D721Med (cell line): Measurements from ENCODE around the gene AP4M1.
A peak's percentile ranks its signal among the peaks of the same experiment; 100 is the strongest.
"Not testable (repeated sequence)": the region's sequence is repeated elsewhere in the genome, so short reads cannot be mapped to it uniquely, and the experiment has no call there.

Experiments used
- DNase-seq: peaks from one replicate; pipeline ENCODE4 v3.0.0; 2011; ENCODE audit warnings: low spot score; ENCODE audit not compliant: insufficient read length
- FAIRE-seq: peaks from 2 replicates; lab custom pipeline; 2011; peaks lifted over from hg19 to GRCh38; lab: Jason Lieb, UNC
- CTCF ChIP-seq: IDR thresholded peaks from 2 replicates; pipeline ENCODE4 v1.5.1; 2012; ENCODE audit warnings: mild to moderate bottlenecking, control low read depth; ENCODE audit not compliant: insufficient read depth; ENCODE audit errors: missing control alignments

Gene AP4M1

GRCh38 chr7:100126931-100127865, 25.8 kb downstream of the AP4M1 start, which contains the start of gene MBLAC1:
Gene MBLAC1 (plus strand): TSS chr7:100126967. CDS start chr7:100127396, 429 bp downstream.
- DNase-seq, result peak; percentile 89
- no peak for TF ChIP-seq CTCF
- FAIRE-seq, result no peak

- DNase-seq (no peak), FAIRE-seq (no peak)
- no peak for TF ChIP-seq CTCF
These were observed 26.6 kb downstream of the AP4M1 start for GRCh38 chr7:100127866-100128636.

GRCh38 chr7:100128637-100128963, 27.2 kb downstream of the AP4M1 start:
- no peak for FAIRE-seq
- DNase-seq, result no peak
- TF ChIP-seq CTCF, result no peak

- not testable (repeated sequence) for FAIRE-seq, DNase-seq
These were observed 28.8 kb downstream of the AP4M1 start for GRCh38 chr7:100130220-100130607.

- TF ChIP-seq CTCF, result peak; percentile 78
- DNase-seq, result no peak
- FAIRE-seq, result no peak
These were observed 29.4 kb downstream of the AP4M1 start for GRCh38 chr7:100130608-100131453.

GRCh38 chr7:100132126-100132525, 30.7 kb downstream of the AP4M1 start:
- TF ChIP-seq CTCF, result no peak
- DNase-seq (no peak), FAIRE-seq (no peak)

- DNase-seq (no peak), FAIRE-seq (no peak)
- peak; percentile 97 for TF ChIP-seq CTCF
These were observed 31.3 kb downstream of the AP4M1 start for GRCh38 chr7:100132697-100133151.
